Measurements from ENCODE around the gene KIF25. TPM values are rescaled to one million over a fixed set of nuclear protein-coding genes. Genes with fewer than 3 reads are reported as not detected.

The KIF25 gene
- total and polyA plus RNA-seq, 11 donors = 0.11 to 0.29 (median 0.16) TPM; not detected in 5

DNA sequence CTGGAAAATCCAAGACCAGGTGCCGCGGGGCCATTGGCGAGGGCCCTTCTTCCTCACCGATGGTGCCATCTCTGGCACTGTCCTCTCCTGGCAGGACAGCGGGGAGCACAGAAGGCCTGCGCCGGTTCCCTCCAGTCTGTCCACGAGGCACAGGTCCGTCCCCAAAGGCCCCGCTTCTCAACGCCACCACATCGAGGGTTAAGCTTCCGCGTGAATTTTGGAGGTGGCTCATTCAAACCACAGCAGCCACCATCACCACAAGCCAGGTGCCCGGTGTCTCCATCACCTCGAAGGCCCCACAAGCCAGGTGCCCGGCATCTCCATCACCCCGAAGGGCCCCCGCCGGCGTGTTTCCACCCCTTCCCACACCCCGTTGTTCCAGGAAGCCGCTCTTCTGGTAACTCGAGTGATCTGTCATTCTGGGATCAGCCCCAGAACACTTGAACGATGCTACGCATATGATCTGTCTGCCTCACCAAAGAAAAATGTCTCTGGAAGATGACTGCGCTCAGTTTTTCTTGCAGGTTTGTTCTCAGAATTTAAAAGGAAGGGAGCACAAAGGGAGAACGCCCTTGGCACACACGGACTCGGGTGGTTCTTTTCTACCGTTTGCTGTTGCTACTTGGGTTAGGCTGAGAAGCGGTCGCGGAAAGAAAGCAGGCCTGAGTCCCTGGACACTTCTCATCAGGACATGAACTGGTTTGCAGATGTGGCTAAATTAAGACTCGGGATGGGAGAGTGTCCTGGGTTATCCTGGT is 9.9 kb upstream of the KIF25 start:
- Histone ChIP-seq H3K4me3 (no peak overlapping the region), H3K9me3 (no peaks in the 10 kb centered on the region), H3K4me1 (peaks cover 0 to 22% (median 0%) of the 10 kb centered on the region in 12 donors), H3K36me3 (no peaks in the 10 kb centered on the region), H3K27ac (peak overlapping the region in 11 of 12 donors; percentile 38 to 81 (median 62)), H3K27me3 (no peaks in the 10 kb centered on the region)
- intact Hi-C loops (cut with DNase I) = loop anchor here in 1 of 10 donors (1.0 kb wide), 1 partner anchor 49 kb away; no protein-coding TSS in a partner anchor
- no peak for TF ChIP-seq POLR2A (IDR thresholded peaks at IDR 0.05)
- TF ChIP-seq, protein P1, sequence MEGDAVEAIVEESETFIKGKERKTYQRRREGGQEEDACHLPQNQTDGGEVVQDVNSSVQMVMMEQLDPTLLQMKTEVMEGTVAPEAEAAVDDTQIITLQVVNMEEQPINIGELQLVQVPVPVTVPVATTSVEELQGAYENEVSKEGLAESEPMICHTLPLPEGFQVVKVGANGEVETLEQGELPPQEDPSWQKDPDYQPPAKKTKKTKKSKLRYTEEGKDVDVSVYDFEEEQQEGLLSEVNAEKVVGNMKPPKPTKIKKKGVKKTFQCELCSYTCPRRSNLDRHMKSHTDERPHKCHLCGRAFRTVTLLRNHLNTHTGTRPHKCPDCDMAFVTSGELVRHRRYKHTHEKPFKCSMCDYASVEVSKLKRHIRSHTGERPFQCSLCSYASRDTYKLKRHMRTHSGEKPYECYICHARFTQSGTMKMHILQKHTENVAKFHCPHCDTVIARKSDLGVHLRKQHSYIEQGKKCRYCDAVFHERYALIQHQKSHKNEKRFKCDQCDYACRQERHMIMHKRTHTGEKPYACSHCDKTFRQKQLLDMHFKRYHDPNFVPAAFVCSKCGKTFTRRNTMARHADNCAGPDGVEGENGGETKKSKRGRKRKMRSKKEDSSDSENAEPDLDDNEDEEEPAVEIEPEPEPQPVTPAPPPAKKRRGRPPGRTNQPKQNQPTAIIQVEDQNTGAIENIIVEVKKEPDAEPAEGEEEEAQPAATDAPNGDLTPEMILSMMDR (IDR thresholded peaks at IDR 0.05) = no peak
- no peak for DNase-seq
- ATAC-seq = peak in 2 of 4 donors; percentile 28 to 30
- 76 to 83% (median 81%) methylated on average over 35 of the region's 35 CpGs for WGBS, 4 donors

DNA sequence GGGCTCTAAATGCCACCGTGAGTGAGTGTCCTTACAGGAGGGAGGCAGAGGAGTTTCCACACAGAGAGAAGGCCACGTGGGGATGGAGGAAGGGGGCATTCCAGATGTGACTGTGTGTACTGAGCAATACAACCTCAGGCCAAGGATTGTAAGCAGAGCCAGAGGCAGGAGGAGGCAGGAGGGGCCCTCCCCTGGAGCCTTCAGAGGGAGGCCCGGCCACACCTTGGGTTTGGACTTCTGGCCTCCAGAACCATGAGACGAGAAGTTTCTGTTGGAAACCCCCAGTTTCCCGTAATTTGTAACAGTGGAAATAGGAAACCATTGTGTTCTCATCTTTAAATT is 9.3 kb upstream of the KIF25 start:
- DNase-seq (no peak), ATAC-seq (peak; percentile 48 to 77 (median 58))
- peaks cover 0 to 22% (median 0%) of the 10 kb centered on the region in 12 donors for H3K4me1 ChIP-seq
- no peak for TF ChIP-seq POLR2A (IDR thresholded peaks at IDR 0.05)
- TF ChIP-seq, protein P1 (IDR thresholded peaks at IDR 0.05) = no peak
- H3K27me3 ChIP-seq = no peaks in the 10 kb centered on the region
- no peaks in the 10 kb centered on the region for H3K36me3 ChIP-seq
- peak overlapping the region in 11 of 12 donors; percentile 38 to 81 (median 62) for H3K27ac ChIP-seq
- intact Hi-C loops (cut with DNase I) = loop anchor here in 1 of 10 donors (1.0 kb wide), 1 partner anchor 48 kb away; no protein-coding TSS in a partner anchor
- 55 to 69% (median 64%) methylated on average over 5 of the region's 5 CpGs for WGBS, 4 donors
- no peaks in the 10 kb centered on the region for H3K9me3 ChIP-seq
- no peak overlapping the region for H3K4me3 ChIP-seq

DNA sequence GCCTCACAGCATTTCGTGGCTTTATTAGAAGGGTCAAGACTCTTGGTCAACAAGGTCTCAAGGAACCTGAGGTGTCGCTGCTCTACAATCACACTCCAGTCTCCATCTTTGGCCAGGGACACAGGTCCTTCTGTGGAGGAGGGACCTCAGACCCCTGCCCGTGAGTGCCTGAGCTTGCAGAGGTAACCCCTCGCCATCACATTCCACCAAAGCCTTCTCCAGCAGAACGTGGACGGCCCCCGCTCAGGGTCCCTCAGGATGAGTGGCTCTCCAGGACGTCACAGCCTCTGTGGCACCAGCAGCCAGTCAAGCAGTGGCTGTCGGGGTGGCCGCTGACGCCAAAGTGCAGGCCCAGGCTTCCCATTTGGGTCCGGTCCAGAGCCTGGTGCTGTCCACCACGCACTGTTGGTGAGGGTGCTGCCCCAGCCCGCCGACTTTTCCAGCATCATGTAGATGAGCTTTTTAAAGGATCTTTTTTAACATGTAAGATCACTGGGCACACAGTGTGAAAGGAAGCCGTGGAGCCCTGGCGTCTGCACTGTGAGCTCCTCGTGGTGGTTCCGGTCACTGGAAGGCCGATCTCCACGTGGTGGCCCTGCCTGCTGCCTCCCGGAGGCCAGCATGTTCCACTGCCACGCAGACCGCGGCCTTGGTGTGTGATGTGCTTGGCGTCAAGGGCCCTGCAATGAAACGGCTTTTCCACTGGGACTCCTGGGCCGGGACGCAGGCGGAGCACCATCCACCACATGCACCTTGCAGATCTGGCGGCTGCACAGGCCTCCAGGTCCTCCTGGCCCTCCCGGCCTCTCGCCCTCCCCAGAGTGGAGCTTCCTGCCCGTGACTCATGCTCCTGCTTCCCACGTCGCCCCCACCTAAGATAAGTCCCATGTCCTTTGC is 8.3 kb upstream of the KIF25 start:
- H3K27ac ChIP-seq = peak overlapping the region in 9 of 12 donors; percentile 16 to 81 (median 58)

More for the DNA sequence above, 8.3 kb upstream of the KIF25 start:
- Histone ChIP-seq H3K4me3 (no peak overlapping the region), H3K36me3 (no peaks in the 10 kb centered on the region), H3K9me3 (no peaks in the 10 kb centered on the region), H3K4me1 (peaks cover 0 to 30% (median 5%) of the 10 kb centered on the region in 12 donors), H3K27me3 (no peaks in the 10 kb centered on the region)
- no peak for TF ChIP-seq POLR2A (IDR thresholded peaks at IDR 0.05)
- TF ChIP-seq, protein P1 (IDR thresholded peaks at IDR 0.05) = no peak
- no peak for ATAC-seq
- intact Hi-C loops (cut with DNase I) = loop anchor here in 1 of 10 donors (1.0 kb wide), 1 partner anchor 47 kb away; no protein-coding TSS in a partner anchor
- DNase-seq = no peak
- WGBS, 4 donors = 93 to 97% (median 94%) methylated on average over 27 to 36 of the region's 36 CpGs

Measured in heart left ventricle (tissue), 16 donors.